H9 (cell line): ENCODE data around the gene PFN3. TPM values are rescaled to one million over a fixed set of nuclear protein-coding genes. Genes with fewer than 3 reads are reported as not detected.

Experiments
- DNase-seq: peaks from one replicate; pipeline ENCODE4 v3.0.0-alpha.2; 2017
- H2AFZ ChIP-seq: one replicate; pipeline ENCODE4 v1.6.1; 2013; ENCODE audit warnings: mild to moderate bottlenecking, low read length, control low read depth, moderate library complexity
- H2AK5ac ChIP-seq: 2 replicates; pipeline ENCODE4 v1.6.1; 2013; ENCODE audit warnings: low read length, control low read depth, mixed read lengths; ENCODE audit not compliant: insufficient read length
- H2BK120ac ChIP-seq: one replicate; pipeline ENCODE4 v1.6.1; 2013; ENCODE audit warnings: low read depth, mild to moderate bottlenecking, low read length, control low read depth, inconsistent platforms; ENCODE audit not compliant: poor library complexity, severe bottlenecking
- H2BK12ac ChIP-seq: 2 replicates; pipeline ENCODE4 v1.6.1; 2013; ENCODE audit warnings: low read length, control low read depth, mixed read lengths, low read depth; ENCODE audit not compliant: insufficient read length
- H2BK15ac ChIP-seq: 2 replicates; pipeline ENCODE4 v1.6.1; 2013; ENCODE audit warnings: low read depth, low read length, control low read depth
- H2BK20ac ChIP-seq: one replicate; pipeline ENCODE4 v1.6.1; 2013; ENCODE audit warnings: low read depth, mild to moderate bottlenecking, low read length, control low read depth, inconsistent platforms; ENCODE audit not compliant: poor library complexity, severe bottlenecking
- H2BK5ac ChIP-seq: 2 replicates; pipeline ENCODE4 v1.6.1; 2013; ENCODE audit warnings: low read length, control low read depth, mixed read lengths; ENCODE audit not compliant: insufficient read length
- H3K14ac ChIP-seq: 2 replicates; pipeline ENCODE4 v1.6.1; 2013; ENCODE audit warnings: low read length, control low read depth; ENCODE audit not compliant: insufficient read depth
- H3K18ac ChIP-seq: 2 replicates; pipeline ENCODE4 v1.6.1; 2013; ENCODE audit warnings: low read depth, mild to moderate bottlenecking, mixed read lengths, low read length, control low read depth; ENCODE audit not compliant: insufficient read length
- H3K23ac ChIP-seq: 2 replicates; pipeline ENCODE4 v1.6.1; 2013; ENCODE audit warnings: low read length, control low read depth, mixed read lengths, low read depth; ENCODE audit not compliant: insufficient read length
- H3K23me2 ChIP-seq: 2 replicates; pipeline ENCODE4 v1.6.1; 2013; ENCODE audit warnings: low read depth, mild to moderate bottlenecking, mixed read lengths, low read length, control low read depth; ENCODE audit not compliant: insufficient read length, poor library complexity, severe bottlenecking
- H3K27ac ChIP-seq: 2 replicates; pipeline ENCODE4 v1.5.1; 2013; ENCODE audit warnings: low read length, control low read depth, mixed read lengths, low read depth; ENCODE audit not compliant: insufficient read length
- H3K27me3 ChIP-seq: 2 replicates; pipeline ENCODE4 v1.6.1; 2013; ENCODE audit warnings: low read length, control low read depth, inconsistent platforms; ENCODE audit not compliant: insufficient read depth
- H3K4ac ChIP-seq: 2 replicates; pipeline ENCODE4 v1.6.1; 2013; ENCODE audit warnings: low read depth, mild to moderate bottlenecking, control low read depth, inconsistent platforms, low read length, moderate library complexity
- H3K4me1 ChIP-seq: 2 replicates; pipeline ENCODE4 v1.6.1; 2013; ENCODE audit warnings: low read length, control low read depth, inconsistent platforms; ENCODE audit not compliant: insufficient read depth
- H3K4me2 ChIP-seq: 2 replicates; pipeline ENCODE4 v1.6.1; 2013; ENCODE audit warnings: low read length, control low read depth, mixed read lengths; ENCODE audit not compliant: insufficient read length, insufficient read depth
- H3K56ac ChIP-seq: 2 replicates; pipeline ENCODE4 v1.6.1; 2013; ENCODE audit warnings: low read depth, mild to moderate bottlenecking, mixed read lengths, low read length, control low read depth; ENCODE audit not compliant: insufficient read length
- H3K79me1 ChIP-seq: 2 replicates; pipeline ENCODE4 v1.6.1; 2013; ENCODE audit warnings: low read depth, mild to moderate bottlenecking, moderate library complexity, low read length, control low read depth, inconsistent platforms; ENCODE audit not compliant: insufficient read depth, poor library complexity, severe bottlenecking
- H3K79me2 ChIP-seq: 2 replicates; pipeline ENCODE4 v1.6.1; 2013; ENCODE audit warnings: low read length, control low read depth, inconsistent platforms; ENCODE audit not compliant: insufficient read depth
- H3K9ac ChIP-seq: 2 replicates; pipeline ENCODE4 v1.6.1; 2013; ENCODE audit warnings: low read length, control low read depth, mixed read lengths; ENCODE audit not compliant: insufficient read length; ENCODE audit errors: extremely low read depth
- H3K9me3 ChIP-seq: one replicate; pipeline ENCODE4 v1.6.1; 2013; ENCODE audit warnings: low read depth, low read length, inconsistent platforms; ENCODE audit not compliant: control insufficient read depth
- H3T11ph ChIP-seq: one replicate; pipeline ENCODE4 v1.6.1; 2013; ENCODE audit warnings: mild to moderate bottlenecking, low read length, control low read depth, inconsistent platforms
- H4K20me1 ChIP-seq: one replicate; pipeline ENCODE4 v1.6.1; 2013; ENCODE audit not compliant: control insufficient read depth, insufficient read length, insufficient read depth
- H4K5ac ChIP-seq: 2 replicates; pipeline ENCODE4 v1.6.1; 2013; ENCODE audit warnings: low read depth, mild to moderate bottlenecking, mixed read lengths, low read length, control low read depth; ENCODE audit not compliant: insufficient read length
- H4K8ac ChIP-seq: replicated peaks from 2 replicates; pipeline ENCODE4 v1.6.1; 2013; ENCODE audit warnings: low read length, control low read depth, mixed read lengths, low read depth; ENCODE audit not compliant: insufficient read length
- H4K91ac ChIP-seq: 2 replicates; pipeline ENCODE4 v1.6.1; 2013; ENCODE audit warnings: low read depth, mild to moderate bottlenecking, moderate library complexity, mixed read lengths, low read length, control low read depth; ENCODE audit not compliant: insufficient read length
- H3K27ac Mint-ChIP-seq, 3 experiments: 2 replicates in 2 of 3; 3 replicates in 1 of 3; pipeline ENCODE4 v1.8.0; 2020 to 2021; ENCODE audit warnings: mixed read lengths in 3 of 3, mild to moderate bottlenecking in 1 of 3, moderate library complexity in 1 of 3
- H3K27me3 Mint-ChIP-seq: 2 replicates; pipeline ENCODE4 v1.8.0; 2021; ENCODE audit warnings: low read depth, mild to moderate bottlenecking, moderate library complexity, mixed read lengths
- H3K36me3 Mint-ChIP-seq, 3 experiments: 2 replicates in 2 of 3; 3 replicates in 1 of 3; pipeline ENCODE4 v1.8.0; 2020 to 2021; ENCODE audit warnings: low read depth in 3 of 3, mixed read lengths in 3 of 3; ENCODE audit not compliant: insufficient read depth in 1 of 3
- H3K4me1 Mint-ChIP-seq, 2 experiments: 2 replicates each; pipeline ENCODE4 v1.8.0; 2020; ENCODE audit warnings: mixed read lengths in 2 of 2
- H3K4me3 Mint-ChIP-seq, 2 experiments: 2 replicates in 1 of 2; 3 replicates in 1 of 2; pipeline ENCODE4 v1.8.0; 2020 to 2021; ENCODE audit warnings: mild to moderate bottlenecking in 2 of 2, mixed read lengths in 2 of 2, moderate library complexity in 1 of 2
- H3K9me3 Mint-ChIP-seq, 2 experiments: 2 replicates in 1 of 2; 3 replicates in 1 of 2; pipeline ENCODE4 v1.8.0; 2020; ENCODE audit warnings: mild to moderate bottlenecking in 2 of 2, mixed read lengths in 2 of 2, moderate library complexity in 1 of 2
- WGBS: extraction: QIAGEN DNeasy Blood & Tissue Kit; methylation state at CpG from one replicate; pipeline ENCODE4 v1.1.7; 2013; ENCODE audit warnings: missing lambda C conversion rate, low lambda C conversion rate, mixed read lengths; ENCODE audit not compliant: insufficient read length; ENCODE audit errors: extremely low coverage; 5-methylcytosine and 5-hydroxymethylcytosine counted together
- total RNA-seq: library from RNA; stranded (reverse); gene quantifications from 2 replicates; pipeline ENCODE4 v1.2.1, GENCODE V29; 2021
- TF ChIP-seq, protein P1 (sequence below): fragments of 200-600 bp; sonication (generic); conservative IDR thresholded peaks from 3 replicates; pipeline ENCODE4 v1.8.0; 2021; ENCODE audit warnings: antibody characterized with exemption, mild to moderate bottlenecking

PFN3 gene
- total RNA-seq, 1 experiment from 2014 or later = not detected

DNA sequence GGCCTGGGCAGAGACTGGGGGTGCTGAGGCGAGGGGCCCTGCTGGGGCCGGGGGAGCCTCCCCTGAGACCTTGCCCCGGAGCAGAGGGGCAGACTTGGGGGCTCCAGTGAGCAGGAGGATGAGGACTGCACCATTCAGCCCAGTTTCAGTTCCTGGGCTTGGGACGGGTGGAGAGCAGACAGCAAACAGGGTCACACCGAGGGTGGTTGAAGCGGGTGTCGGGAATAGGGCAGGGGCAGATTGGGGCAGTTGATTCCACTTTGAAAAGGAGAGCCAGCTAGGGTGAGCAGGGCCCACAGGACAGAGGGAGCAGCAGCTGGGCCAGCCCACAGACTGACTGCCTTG is 30.5 kb upstream of the PFN3 start:
- H3K4me2 ChIP-seq = no peak overlapping the region
- no CpG with 5 or more reads among the region's 7 CpGs for WGBS
- peaks cover 2% of the 10 kb centered on the region for H4K20me1 ChIP-seq
- H3K23me2 ChIP-seq = peaks cover 4% of the 10 kb centered on the region
- H4K8ac ChIP-seq = no peak overlapping the region
- no peak overlapping the region for H2BK5ac ChIP-seq
- no peak overlapping the region for H2AK5ac ChIP-seq
- Mint-ChIP-seq H3K36me3 (peaks cover 5 to 48% (median 40%) of the 10 kb centered on the region in 3 experiments; a peak in 6 of 7 replicates), H3K27me3 (no peaks in the 10 kb centered on the region), H3K27ac (no peak overlapping the region), H3K4me1 (peaks cover 13 to 22% of the 10 kb centered on the region in 2 experiments), H3K4me3 (no peak overlapping the region), H3K9me3 (no peaks in the 10 kb centered on the region)
- no peak overlapping the region for H3K9ac ChIP-seq
- H3T11ph ChIP-seq = no peak overlapping the region
- H2BK120ac ChIP-seq = no peak overlapping the region
- no peak overlapping the region for H2BK15ac ChIP-seq
- no peak for DNase-seq
- no peak overlapping the region for H2AFZ ChIP-seq
- H3K79me1 ChIP-seq = no peaks in the 10 kb centered on the region
- no peak overlapping the region for H2BK20ac ChIP-seq
- no peak overlapping the region for H3K56ac ChIP-seq
- H3K18ac ChIP-seq = no peak overlapping the region
- H3K27ac ChIP-seq = no peak overlapping the region
- TF ChIP-seq, protein P1, sequence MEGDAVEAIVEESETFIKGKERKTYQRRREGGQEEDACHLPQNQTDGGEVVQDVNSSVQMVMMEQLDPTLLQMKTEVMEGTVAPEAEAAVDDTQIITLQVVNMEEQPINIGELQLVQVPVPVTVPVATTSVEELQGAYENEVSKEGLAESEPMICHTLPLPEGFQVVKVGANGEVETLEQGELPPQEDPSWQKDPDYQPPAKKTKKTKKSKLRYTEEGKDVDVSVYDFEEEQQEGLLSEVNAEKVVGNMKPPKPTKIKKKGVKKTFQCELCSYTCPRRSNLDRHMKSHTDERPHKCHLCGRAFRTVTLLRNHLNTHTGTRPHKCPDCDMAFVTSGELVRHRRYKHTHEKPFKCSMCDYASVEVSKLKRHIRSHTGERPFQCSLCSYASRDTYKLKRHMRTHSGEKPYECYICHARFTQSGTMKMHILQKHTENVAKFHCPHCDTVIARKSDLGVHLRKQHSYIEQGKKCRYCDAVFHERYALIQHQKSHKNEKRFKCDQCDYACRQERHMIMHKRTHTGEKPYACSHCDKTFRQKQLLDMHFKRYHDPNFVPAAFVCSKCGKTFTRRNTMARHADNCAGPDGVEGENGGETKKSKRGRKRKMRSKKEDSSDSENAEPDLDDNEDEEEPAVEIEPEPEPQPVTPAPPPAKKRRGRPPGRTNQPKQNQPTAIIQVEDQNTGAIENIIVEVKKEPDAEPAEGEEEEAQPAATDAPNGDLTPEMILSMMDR = no peak
- H3K14ac ChIP-seq = no peak overlapping the region
- H3K4me1 ChIP-seq = no peaks in the 10 kb centered on the region; the same call in 1 of the 2 replicates
- no peak overlapping the region for H3K23ac ChIP-seq
- H3K79me2 ChIP-seq = no peaks in the 10 kb centered on the region; the same call in 1 of the 2 replicates
- H4K5ac ChIP-seq = no peak overlapping the region
- no peak overlapping the region for H2BK12ac ChIP-seq
- H3K27me3 ChIP-seq = no peaks in the 10 kb centered on the region
- H4K91ac ChIP-seq = no peak overlapping the region
- H3K4ac ChIP-seq = no peak overlapping the region
- no peaks in the 10 kb centered on the region for H3K9me3 ChIP-seq
